ENCODE measurements around the gene SLC43A3.

SLC43A3 gene

GRCh38 chr11:57432714-57433163 is 5.8 kb upstream of the SLC43A3 start:
- no peak for TF ChIP-seq CTCF (IDR thresholded peaks at IDR 0.05; ENCODE audit: low read depth, low read length)
- no peak overlapping the region for H3K4me3 ChIP-seq (ENCODE audit: low read depth, low read length)

GRCh38 chr11:57432149-57432561 is 5.2 kb upstream of the SLC43A3 start:
- TF ChIP-seq CTCF (IDR thresholded peaks at IDR 0.05; ENCODE audit: low read depth, low read length) = no peak

GRCh38 chr11:57430952-57431351 is 4.0 kb upstream of the SLC43A3 start:
- no peak overlapping the region for H3K4me3 ChIP-seq (ENCODE audit: low read depth, low read length)
- TF ChIP-seq CTCF (IDR thresholded peaks at IDR 0.05; ENCODE audit: low read depth, low read length) = no peak

More at GRCh38 chr11:57432149-57432561, 5.2 kb upstream of the SLC43A3 start:
- H3K4me3 ChIP-seq (ENCODE audit: low read depth, low read length) = no peak overlapping the region

- TF ChIP-seq CTCF (IDR thresholded peaks at IDR 0.05; ENCODE audit: low read depth, low read length) = no peak
- no peak overlapping the region for H3K4me3 ChIP-seq (ENCODE audit: low read depth, low read length)
These were observed 3.0 kb upstream of the SLC43A3 start for GRCh38 chr11:57429946-57430345.

- no peak overlapping the region for H3K4me3 ChIP-seq (ENCODE audit: low read depth, low read length)
- no peak for TF ChIP-seq CTCF (IDR thresholded peaks at IDR 0.05; ENCODE audit: low read depth, low read length)
These were observed 1.7 kb upstream of the SLC43A3 start for GRCh38 chr11:57428643-57429042.

- no peak overlapping the region for H3K4me3 ChIP-seq (ENCODE audit: low read depth, low read length)
- TF ChIP-seq CTCF (IDR thresholded peaks at IDR 0.05; ENCODE audit: low read depth, low read length) = no peak
These were observed 784 bp upstream of the SLC43A3 start for GRCh38 chr11:57427727-57428082.

- peak overlapping the region; percentile 46 for H3K4me3 ChIP-seq (ENCODE audit: low read depth, low read length)
- no peak for TF ChIP-seq CTCF (IDR thresholded peaks at IDR 0.05; ENCODE audit: low read depth, low read length)
These were observed 437 bp downstream of the SLC43A3 start for GRCh38 chr11:57426439-57426928.
